MM.1S (cell line): ENCODE data around the gene SRRM1.
A peak's percentile ranks its signal among the peaks of the same experiment; 100 is the strongest.

Experiments
- DNase-seq: peaks from one replicate; pipeline ENCODE4 v3.0.0-alpha.2; 2015
- H2AFZ ChIP-seq: fragments of 300-600 bp; sonication (generic); 2 replicates; pipeline ENCODE4 v1.6.0; 2016; ENCODE audit warnings: antibody characterized with exemption, low read length
- H3F3A ChIP-seq: fragments of 300-600 bp; sonication (generic); 2 replicates; pipeline ENCODE4 v1.6.1; 2016; ENCODE audit warnings: mild to moderate bottlenecking, antibody characterized with exemption, low read length, moderate library complexity, mixed read lengths; ENCODE audit not compliant: insufficient read depth
- H3K27ac ChIP-seq: fragments of 300-600 bp; sonication (generic); 2 replicates; pipeline ENCODE4 v1.5.1; 2016; ENCODE audit warnings: mild to moderate bottlenecking, low read length
- H3K27me3 ChIP-seq: fragments of 300-600 bp; sonication (generic); replicated peaks from 2 replicates; pipeline ENCODE4 v1.6.0; 2016; ENCODE audit warnings: low read length; ENCODE audit not compliant: insufficient read depth
- H3K36me3 ChIP-seq: fragments of 300-600 bp; sonication (generic); replicated peaks from 2 replicates; pipeline ENCODE4 v1.6.1; 2016; ENCODE audit warnings: mild to moderate bottlenecking, low read length, mixed read lengths; ENCODE audit not compliant: insufficient read depth
- H3K4me1 ChIP-seq: fragments of 300-600 bp; sonication (generic); 2 replicates; pipeline ENCODE4 v1.6.1; 2016; ENCODE audit warnings: low read length, mixed read lengths
- H3K4me2 ChIP-seq: fragments of 300-600 bp; sonication (generic); 2 replicates; pipeline ENCODE4 v1.6.0; 2016; ENCODE audit warnings: low read depth, low read length
- H3K4me3 ChIP-seq: fragments of 300-600 bp; sonication (generic); 2 replicates; pipeline ENCODE4 v1.5.1; 2016; ENCODE audit warnings: low read length, mixed read lengths
- H3K79me2 ChIP-seq: fragments of 300-600 bp; sonication (generic); 2 replicates; pipeline ENCODE4 v1.6.1; 2016; ENCODE audit warnings: mixed run types, low read length, mixed read lengths
- H3K9ac ChIP-seq: fragments of 300-600 bp; sonication (generic); 2 replicates; pipeline ENCODE4 v1.6.1; 2016; ENCODE audit warnings: low read length, mixed read lengths
- H3K9me2 ChIP-seq: fragments of 300-600 bp; sonication (generic); replicated peaks from 2 replicates; pipeline ENCODE4 v1.6.1; 2016; ENCODE audit warnings: mild to moderate bottlenecking, low read length, mixed read lengths; ENCODE audit not compliant: insufficient read depth
- H3K9me3 ChIP-seq: fragments of 300-600 bp; sonication (generic); replicated peaks from 2 replicates; pipeline ENCODE4 v1.6.1; 2016; ENCODE audit warnings: mild to moderate bottlenecking, low read length, mixed read lengths; ENCODE audit not compliant: insufficient read depth
- H4K20me1 ChIP-seq: fragments of 300-600 bp; sonication (generic); 2 replicates; pipeline ENCODE4 v1.6.1; 2016; ENCODE audit warnings: mild to moderate bottlenecking, low read length, moderate library complexity, mixed read lengths; ENCODE audit not compliant: insufficient read depth
- EZH2 ChIP-seq: fragments of 300-600 bp; sonication (generic); optimal IDR thresholded peaks from 2 replicates; pipeline ENCODE3; 2017; ENCODE audit warnings: low read depth, mild to moderate bottlenecking, antibody characterized with exemption, low read length, mixed read lengths
- EZH2phosphoT487 ChIP-seq: fragments of 300-600 bp; sonication (generic); IDR thresholded peaks from 2 replicates; pipeline ENCODE4 v1.6.1; 2018; ENCODE audit warnings: antibody characterized with exemption, low read length
- TF ChIP-seq, protein P1 (sequence below): fragments of 300-600 bp; sonication (generic); IDR thresholded peaks from 2 replicates; pipeline ENCODE4 v1.5.1; 2016; ENCODE audit warnings: antibody characterized with exemption, low read length, mixed read lengths

Gene SRRM1

GRCh38 chr1:24640288-24640687 lies 2.8 kb upstream of the SRRM1 start:
- Histone ChIP-seq H3K4me3 (no peak overlapping the region), H3K36me3 (peaks cover under 1% of the 10 kb centered on the region; the same call in 1 of the 2 replicates)

GRCh38 chr1:24641646-24642151 lies 1.4 kb upstream of the SRRM1 start:
- Histone ChIP-seq H3F3A (peaks cover 10% of the 10 kb centered on the region), H2AFZ (peak overlapping the region; percentile 26; the same call in 1 of the 2 replicates), H3K4me2 (peak overlapping the region; percentile 92), H3K9me3 (no peaks in the 10 kb centered on the region), H3K27ac (peak overlapping the region; percentile 100; the same call in 1 of the 2 replicates), H3K27me3 (no peaks in the 10 kb centered on the region), H3K79me2 (peaks cover 36% of the 10 kb centered on the region), H3K4me1 (peaks cover 26% of the 10 kb centered on the region), H3K4me3 (peak overlapping the region; percentile 97), H3K9ac (peak overlapping the region; percentile 99), H3K36me3 (peaks cover 7% of the 10 kb centered on the region), H4K20me1 (peaks cover 13% of the 10 kb centered on the region; the same call in 1 of the 2 replicates), H3K9me2 (no peaks in the 10 kb centered on the region)
- TF ChIP-seq EZH2 (no peak), EZH2phosphoT487 (no peak)
- TF ChIP-seq, protein P1, sequence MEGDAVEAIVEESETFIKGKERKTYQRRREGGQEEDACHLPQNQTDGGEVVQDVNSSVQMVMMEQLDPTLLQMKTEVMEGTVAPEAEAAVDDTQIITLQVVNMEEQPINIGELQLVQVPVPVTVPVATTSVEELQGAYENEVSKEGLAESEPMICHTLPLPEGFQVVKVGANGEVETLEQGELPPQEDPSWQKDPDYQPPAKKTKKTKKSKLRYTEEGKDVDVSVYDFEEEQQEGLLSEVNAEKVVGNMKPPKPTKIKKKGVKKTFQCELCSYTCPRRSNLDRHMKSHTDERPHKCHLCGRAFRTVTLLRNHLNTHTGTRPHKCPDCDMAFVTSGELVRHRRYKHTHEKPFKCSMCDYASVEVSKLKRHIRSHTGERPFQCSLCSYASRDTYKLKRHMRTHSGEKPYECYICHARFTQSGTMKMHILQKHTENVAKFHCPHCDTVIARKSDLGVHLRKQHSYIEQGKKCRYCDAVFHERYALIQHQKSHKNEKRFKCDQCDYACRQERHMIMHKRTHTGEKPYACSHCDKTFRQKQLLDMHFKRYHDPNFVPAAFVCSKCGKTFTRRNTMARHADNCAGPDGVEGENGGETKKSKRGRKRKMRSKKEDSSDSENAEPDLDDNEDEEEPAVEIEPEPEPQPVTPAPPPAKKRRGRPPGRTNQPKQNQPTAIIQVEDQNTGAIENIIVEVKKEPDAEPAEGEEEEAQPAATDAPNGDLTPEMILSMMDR = no peak
- no peak for DNase-seq

More at GRCh38 chr1:24640288-24640687, 2.8 kb upstream of the SRRM1 start:
- peaks cover 9% of the 10 kb centered on the region; the same call in 1 of the 2 replicates for H4K20me1 ChIP-seq
- H3K27me3 ChIP-seq = no peaks in the 10 kb centered on the region
- TF ChIP-seq EZH2 (no peak), EZH2phosphoT487 (no peak)
- TF ChIP-seq, protein P1 = no peak
- H3K27ac ChIP-seq = no peak overlapping the region
- no peak for DNase-seq
- H3K4me2 ChIP-seq = no peak overlapping the region
- H3K4me1 ChIP-seq = peaks cover 23% of the 10 kb centered on the region
- no peaks in the 10 kb centered on the region for H3K9me2 ChIP-seq
- no peak overlapping the region for H2AFZ ChIP-seq
- H3F3A ChIP-seq = peaks cover 10% of the 10 kb centered on the region
- no peaks in the 10 kb centered on the region for H3K9me3 ChIP-seq
- H3K9ac ChIP-seq = no peak overlapping the region
- H3K79me2 ChIP-seq = peaks cover 22% of the 10 kb centered on the region

DNA sequence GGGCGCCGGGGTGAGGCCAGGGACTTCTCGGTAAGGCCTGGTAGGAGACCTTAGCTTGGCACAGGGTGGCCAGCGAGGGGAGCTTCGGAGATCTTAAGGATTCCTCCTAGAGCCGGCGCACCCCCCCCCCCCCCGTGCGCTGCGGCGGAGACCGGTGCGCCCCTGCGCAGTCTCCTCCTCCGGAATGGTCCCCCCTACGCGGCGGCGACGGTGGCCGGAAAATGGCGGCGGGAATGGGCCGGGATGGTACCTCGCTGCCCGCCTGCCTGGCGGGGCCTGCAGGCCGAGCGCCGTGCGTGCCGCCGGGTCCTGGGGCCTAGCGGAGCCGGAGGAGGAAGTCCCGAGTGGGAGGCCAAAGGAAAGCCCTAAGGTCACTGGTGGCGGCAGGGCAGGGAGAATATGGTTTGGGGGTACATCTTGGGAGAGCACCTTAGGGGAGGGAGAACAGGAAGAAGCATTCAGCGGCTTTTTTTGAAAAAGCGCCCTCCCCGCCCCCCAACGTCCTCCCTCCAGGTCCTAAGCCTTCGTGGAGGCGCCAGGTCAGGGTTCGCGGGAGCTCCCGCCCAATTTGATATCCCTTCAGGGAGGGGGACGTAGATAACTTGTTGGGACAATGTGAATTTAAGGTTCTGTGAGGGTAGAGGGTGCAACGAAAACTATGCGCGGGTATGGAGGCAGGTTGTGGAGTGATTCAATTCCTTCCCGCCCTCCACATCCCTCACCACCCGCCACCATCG lies 429 bp downstream of the SRRM1 start:
- H2AFZ ChIP-seq = peak overlapping the region; percentile 59
- peaks cover 16% of the 10 kb centered on the region for H3K36me3 ChIP-seq
- peaks cover 26% of the 10 kb centered on the region for H3K4me1 ChIP-seq
- peaks cover 25% of the 10 kb centered on the region; the same call in 1 of the 2 replicates for H4K20me1 ChIP-seq
- peak overlapping the region; percentile 76 for H3K4me3 ChIP-seq
- no peaks in the 10 kb centered on the region for H3K9me2 ChIP-seq
- peak overlapping the region; percentile 96 for H3K9ac ChIP-seq
- peaks cover 10% of the 10 kb centered on the region for H3F3A ChIP-seq
- H3K27ac ChIP-seq = peak overlapping the region; percentile 62; the same call in 1 of the 2 replicates
- no peaks in the 10 kb centered on the region for H3K9me3 ChIP-seq
- TF ChIP-seq EZH2phosphoT487 (no peak), EZH2 (no peak)
- TF ChIP-seq, protein P1 = no peak
- peak; percentile 30 for DNase-seq
- peak overlapping the region; percentile 86 for H3K4me2 ChIP-seq
- peaks cover 55% of the 10 kb centered on the region for H3K79me2 ChIP-seq
- no peaks in the 10 kb centered on the region for H3K27me3 ChIP-seq
